Activated CD4-positive, alpha-beta T cell treated with anti-CD3 and anti-CD28 coated beads, Interleukin-2, amount 10 ng/mL, durations not matched to agents 7 days and 5 days (primary cell): ENCODE measurements around the gene SLC25A24. TPM values are rescaled to one million over a fixed set of nuclear protein-coding genes. Genes with fewer than 3 reads are reported as not detected.

Experiments
- CTCF ChIA-PET: fragments of 350-600 bp; sonication (Branson Sonifier 250); formaldehyde crosslinking; loops from one replicate; lab custom pipeline; 2021; ENCODE audit warnings: antibody characterized with exemption; lab: Charles Lee
- POLR2A ChIA-PET: fragments of 350-600 bp; sonication (Branson Sonifier 250); formaldehyde crosslinking; loops from one replicate; lab custom pipeline; 2021; ENCODE audit warnings: antibody characterized with exemption; lab: Charles Lee
- DNase-seq: peaks from one replicate; pipeline ENCODE4 v3.0.0-alpha.2; 2020
- H3K27ac Mint-ChIP-seq: one replicate; pipeline ENCODE4 v1.8.0; 2021; ENCODE audit warnings: mild to moderate bottlenecking, moderate library complexity, mixed read lengths
- H3K27me3 Mint-ChIP-seq: one replicate; pipeline ENCODE4 v1.8.0; 2021; ENCODE audit warnings: mixed read lengths
- H3K36me3 Mint-ChIP-seq: one replicate; pipeline ENCODE4 v1.8.0; 2021; ENCODE audit warnings: low read depth, mixed read lengths
- H3K4me1 Mint-ChIP-seq: one replicate; pipeline ENCODE4 v1.8.0; 2021; ENCODE audit warnings: mixed read lengths
- H3K4me3 Mint-ChIP-seq: one replicate; pipeline ENCODE4 v1.8.0; 2021; ENCODE audit warnings: mild to moderate bottlenecking, moderate library complexity, mixed read lengths
- H3K9me3 Mint-ChIP-seq: one replicate; pipeline ENCODE4 v1.8.0; 2021; ENCODE audit warnings: mixed read lengths
- total RNA-seq, 2 experiments: library from RNA; stranded (reverse); gene quantifications; one replicate each; pipeline ENCODE4 v1.2.3, GENCODE V29; 2021

The SLC25A24 gene
- total RNA-seq, 2 experiments from 2014 or later, result 30.5 to 32.1 TPM

DNA sequence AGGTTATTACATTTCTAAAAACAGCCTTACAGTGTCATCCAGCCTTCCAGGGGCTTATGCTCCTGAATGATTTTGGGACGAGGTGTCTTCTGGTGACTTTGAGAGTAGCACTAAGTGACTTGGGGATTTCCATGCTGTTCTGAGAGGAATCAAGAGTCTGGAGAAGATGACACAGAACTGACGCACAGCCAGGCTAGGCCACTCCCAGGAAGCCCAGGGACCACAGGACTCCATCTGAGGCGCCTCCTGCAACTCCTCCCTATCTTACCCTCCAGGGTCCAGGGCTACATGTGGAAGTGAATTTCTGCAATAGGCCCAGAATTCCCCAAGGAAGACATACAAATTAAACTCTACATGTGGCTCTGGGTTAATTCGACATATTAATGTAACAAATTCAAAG is 92.5 kb downstream of the SLC25A24 start:
- ChIA-PET CTCF (interaction anchor here (0.6 to 0.9 kb wide), 2 partner anchors 325 to 335 kb away, joined by 3 read pairs; no protein-coding TSS in a partner anchor), POLR2A (no interaction called here)
- Mint-ChIP-seq H3K9me3 (no peaks in the 10 kb centered on the region), H3K4me1 (peaks cover 5% of the 10 kb centered on the region), H3K27ac (no peak overlapping the region), H3K27me3 (peaks cover 3% of the 10 kb centered on the region), H3K4me3 (no peak overlapping the region), H3K36me3 (peaks cover 2% of the 10 kb centered on the region)
- DNase-seq, result peak; percentile 11

- no peak for DNase-seq
- ChIA-PET POLR2A (no interaction called here), CTCF (interaction anchor here (1.4 kb wide), 1 partner anchor 13 kb away, joined by 6 read pairs; no protein-coding TSS in a partner anchor)
- Mint-ChIP-seq H3K36me3 (peaks cover 2% of the 10 kb centered on the region), H3K27ac (no peak overlapping the region), H3K4me3 (no peak overlapping the region), H3K27me3 (peaks cover 3% of the 10 kb centered on the region), H3K9me3 (no peaks in the 10 kb centered on the region), H3K4me1 (peaks cover 5% of the 10 kb centered on the region)
Observed at GRCh38 chr1:108106775-108107174, 93.4 kb downstream of the SLC25A24 start.

GRCh38 chr1:108100148-108100547 is 100.0 kb downstream of the SLC25A24 start:
- H3K9me3 Mint-ChIP-seq, result no peaks in the 10 kb centered on the region

GRCh38 chr1:108097018-108097417 is 103.1 kb downstream of the SLC25A24 start:
- H3K27ac Mint-ChIP-seq, result no peak overlapping the region
- CTCF ChIA-PET, result no interaction called here
- H3K4me3 Mint-ChIP-seq, result no peak overlapping the region
- H3K27me3 Mint-ChIP-seq, result no peaks in the 10 kb centered on the region
- H3K9me3 Mint-ChIP-seq, result no peaks in the 10 kb centered on the region
- DNase-seq, result no peak
- H3K4me1 Mint-ChIP-seq, result peaks cover 10% of the 10 kb centered on the region
- no peaks in the 10 kb centered on the region for H3K36me3 Mint-ChIP-seq
- POLR2A ChIA-PET, result no interaction called here

More at GRCh38 chr1:108100148-108100547, 100.0 kb downstream of the SLC25A24 start:
- Mint-ChIP-seq H3K4me1 (peaks cover 10% of the 10 kb centered on the region), H3K4me3 (no peak overlapping the region), H3K36me3 (no peaks in the 10 kb centered on the region), H3K27me3 (peaks cover 3% of the 10 kb centered on the region), H3K27ac (no peak overlapping the region)
- ChIA-PET POLR2A (no interaction called here), CTCF (no interaction called here)
- no peak for DNase-seq

DNA sequence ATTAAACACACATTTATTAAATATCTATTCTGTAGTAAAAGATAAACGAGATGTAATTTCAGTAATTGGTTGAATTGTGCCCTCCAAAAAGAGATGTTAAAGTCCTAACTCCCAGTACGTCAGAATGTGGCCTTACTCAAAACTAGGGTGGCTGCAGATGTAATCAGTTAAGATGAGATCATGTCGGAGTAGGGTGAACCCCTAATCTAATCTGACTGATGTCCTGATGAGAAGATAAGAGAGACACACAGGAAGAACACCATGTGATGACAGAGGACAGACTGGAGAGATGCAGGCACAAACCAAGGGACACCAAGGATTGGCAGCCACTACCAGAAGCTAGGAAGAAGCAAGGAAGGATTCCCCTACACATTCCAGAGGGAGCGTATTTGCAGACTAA is 104.1 kb downstream of the SLC25A24 start:
- POLR2A ChIA-PET, result no interaction called here
- H3K27me3 Mint-ChIP-seq, result no peaks in the 10 kb centered on the region
- peaks cover 10% of the 10 kb centered on the region for H3K4me1 Mint-ChIP-seq
- no peaks in the 10 kb centered on the region for H3K36me3 Mint-ChIP-seq
- no peak overlapping the region for H3K4me3 Mint-ChIP-seq
- no peak for DNase-seq
- no peaks in the 10 kb centered on the region for H3K9me3 Mint-ChIP-seq
- CTCF ChIA-PET, result no interaction called here
- no peak overlapping the region for H3K27ac Mint-ChIP-seq

GRCh38 chr1:108089477-108089876 is 110.7 kb downstream of the SLC25A24 start:
- Mint-ChIP-seq H3K27ac (no peak overlapping the region), H3K27me3 (no peaks in the 10 kb centered on the region), H3K9me3 (no peaks in the 10 kb centered on the region), H3K36me3 (no peaks in the 10 kb centered on the region), H3K4me3 (no peak overlapping the region), H3K4me1 (no peaks in the 10 kb centered on the region)
- CTCF ChIA-PET, result interaction anchor here (1.5 kb wide), 1 partner anchor 36 kb away, joined by 3 read pairs; no protein-coding TSS in a partner anchor
- POLR2A ChIA-PET, result no interaction called here
- no peak for DNase-seq

DNA sequence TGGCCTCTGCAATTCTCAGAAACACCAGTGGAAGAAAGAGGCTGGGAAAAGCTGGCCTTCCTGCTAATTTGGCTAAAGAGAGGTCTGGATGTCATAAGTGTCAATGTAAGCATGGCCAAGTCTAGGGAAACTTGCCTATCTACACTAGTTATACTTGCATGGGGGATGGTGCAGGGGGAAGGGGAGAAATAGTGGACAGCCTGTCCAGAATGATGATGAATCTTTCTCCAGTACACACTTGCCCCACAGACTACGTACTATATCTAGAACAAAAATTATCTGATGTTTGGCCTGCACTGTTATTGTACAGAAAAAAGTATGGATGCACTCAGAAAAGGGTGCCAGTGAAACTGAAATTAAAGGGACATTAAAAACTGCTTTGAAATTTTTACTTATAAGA is 114.5 kb downstream of the SLC25A24 start:
- Mint-ChIP-seq H3K27me3 (no peaks in the 10 kb centered on the region), H3K36me3 (no peaks in the 10 kb centered on the region), H3K9me3 (peaks cover 9% of the 10 kb centered on the region), H3K27ac (no peak overlapping the region), H3K4me1 (peaks cover 31% of the 10 kb centered on the region), H3K4me3 (no peak overlapping the region)
- ChIA-PET POLR2A (no interaction called here), CTCF (no interaction called here)
- no peak for DNase-seq

GRCh38 chr1:108084866-108085477 is 115.2 kb downstream of the SLC25A24 start:
- Mint-ChIP-seq H3K27me3 (no peaks in the 10 kb centered on the region), H3K27ac (no peak overlapping the region), H3K4me1 (peaks cover 36% of the 10 kb centered on the region), H3K9me3 (peaks cover 9% of the 10 kb centered on the region), H3K4me3 (no peak overlapping the region), H3K36me3 (no peaks in the 10 kb centered on the region)
- no peak for DNase-seq
- CTCF ChIA-PET, result interaction anchor here (1.7 kb wide), 1 partner anchor 53 kb away, joined by 3 read pairs; no protein-coding TSS in a partner anchor
- POLR2A ChIA-PET, result no interaction called here

Other genes with a start within 250 kb of the SLC25A24 start
- 1 to 10 TPM; 1.2 to 1.3 TPM for gene VAV3, start 235.2 kb downstream of the SLC25A24 start, total RNA-seq
- under 1 TPM in 1 of 2 experiments, not detected in 1; 0.10 TPM for gene NBPF4, start 43.7 kb upstream of the SLC25A24 start, total RNA-seq
- gene NBPF6, start 250.0 kb upstream of the SLC25A24 start, total RNA-seq, result not detected